AG09319 (cell line): ENCODE data around the gene PCMTD2.

Experiments
- DNase-seq: peaks from one replicate; pipeline ENCODE4 v3.0.0-alpha.2; 2010; ENCODE audit warnings: low read depth; ENCODE audit errors: extremely low read depth
- TF ChIP-seq, protein P1 (sequence below): IDR thresholded peaks from 2 replicates; pipeline ENCODE4 v1.5.1; 2011; ENCODE audit warnings: low read depth, mild to moderate bottlenecking, inconsistent platforms, low read length, moderate library complexity

Gene PCMTD2

DNA sequence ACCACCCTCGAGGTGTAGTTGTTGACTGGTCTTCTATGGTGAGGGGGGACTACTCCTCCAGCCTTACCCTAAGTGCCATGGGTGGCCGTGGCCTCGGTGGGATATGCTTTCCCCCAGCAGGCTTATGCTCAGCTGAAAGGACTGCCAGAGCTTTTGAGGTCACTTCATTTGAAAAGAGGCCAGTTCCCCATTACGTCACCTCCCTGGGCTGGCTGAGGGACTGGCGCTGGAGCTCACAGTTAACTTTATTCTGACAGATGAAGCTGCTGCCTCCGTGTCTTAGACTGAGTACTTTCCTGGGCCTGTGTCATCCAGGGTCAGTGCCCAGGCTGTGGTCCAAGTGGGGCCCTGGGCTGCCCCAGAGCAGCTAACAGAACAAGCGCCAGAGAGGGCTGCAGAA is 42.8 kb upstream of the PCMTD2 start:
- TF ChIP-seq, protein P1, sequence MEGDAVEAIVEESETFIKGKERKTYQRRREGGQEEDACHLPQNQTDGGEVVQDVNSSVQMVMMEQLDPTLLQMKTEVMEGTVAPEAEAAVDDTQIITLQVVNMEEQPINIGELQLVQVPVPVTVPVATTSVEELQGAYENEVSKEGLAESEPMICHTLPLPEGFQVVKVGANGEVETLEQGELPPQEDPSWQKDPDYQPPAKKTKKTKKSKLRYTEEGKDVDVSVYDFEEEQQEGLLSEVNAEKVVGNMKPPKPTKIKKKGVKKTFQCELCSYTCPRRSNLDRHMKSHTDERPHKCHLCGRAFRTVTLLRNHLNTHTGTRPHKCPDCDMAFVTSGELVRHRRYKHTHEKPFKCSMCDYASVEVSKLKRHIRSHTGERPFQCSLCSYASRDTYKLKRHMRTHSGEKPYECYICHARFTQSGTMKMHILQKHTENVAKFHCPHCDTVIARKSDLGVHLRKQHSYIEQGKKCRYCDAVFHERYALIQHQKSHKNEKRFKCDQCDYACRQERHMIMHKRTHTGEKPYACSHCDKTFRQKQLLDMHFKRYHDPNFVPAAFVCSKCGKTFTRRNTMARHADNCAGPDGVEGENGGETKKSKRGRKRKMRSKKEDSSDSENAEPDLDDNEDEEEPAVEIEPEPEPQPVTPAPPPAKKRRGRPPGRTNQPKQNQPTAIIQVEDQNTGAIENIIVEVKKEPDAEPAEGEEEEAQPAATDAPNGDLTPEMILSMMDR: no peak
- no peak for DNase-seq

DNA sequence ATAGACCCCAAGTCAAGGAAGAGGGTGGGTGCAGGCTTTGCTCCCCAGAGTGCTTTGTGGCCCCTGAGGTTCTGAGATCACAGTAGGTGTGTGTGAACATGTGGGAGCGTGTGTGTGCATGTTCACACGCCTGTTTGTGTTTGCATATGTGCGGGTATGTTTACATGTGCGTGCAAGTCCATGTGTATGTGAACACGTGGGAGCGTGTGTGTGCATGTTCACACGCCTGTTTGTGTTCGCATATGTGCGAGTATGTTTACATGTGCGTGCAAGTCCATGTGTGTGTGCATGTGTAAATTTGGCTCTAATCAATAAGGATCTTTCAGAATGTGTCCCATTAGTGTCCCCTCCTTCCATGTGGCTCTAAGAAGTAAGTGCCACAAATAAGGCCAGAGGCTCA is 41.4 kb upstream of the PCMTD2 start:
- no peak for DNase-seq
- TF ChIP-seq, protein P1: no peak

DNA sequence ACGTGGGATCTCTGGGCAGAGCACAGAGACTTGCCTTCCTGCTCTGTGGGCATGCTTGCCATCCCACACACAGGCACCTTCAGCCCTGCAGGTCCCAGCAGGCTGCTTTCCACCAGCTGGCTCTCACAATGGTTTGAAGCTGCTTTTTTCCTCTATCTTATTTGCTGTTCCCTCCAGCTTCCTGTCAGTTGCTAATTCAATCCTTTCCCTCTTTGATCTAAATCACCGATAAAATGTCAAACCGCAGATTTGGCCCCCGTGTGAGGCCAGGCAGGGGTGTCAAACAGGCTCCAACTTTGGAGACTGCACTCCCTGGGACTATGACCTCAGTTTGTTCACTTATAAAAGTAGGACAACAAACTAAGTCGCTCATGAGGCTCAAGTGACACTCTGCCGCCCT is 40.6 kb upstream of the PCMTD2 start:
- DNase-seq: no peak
- TF ChIP-seq, protein P1: no peak

DNA sequence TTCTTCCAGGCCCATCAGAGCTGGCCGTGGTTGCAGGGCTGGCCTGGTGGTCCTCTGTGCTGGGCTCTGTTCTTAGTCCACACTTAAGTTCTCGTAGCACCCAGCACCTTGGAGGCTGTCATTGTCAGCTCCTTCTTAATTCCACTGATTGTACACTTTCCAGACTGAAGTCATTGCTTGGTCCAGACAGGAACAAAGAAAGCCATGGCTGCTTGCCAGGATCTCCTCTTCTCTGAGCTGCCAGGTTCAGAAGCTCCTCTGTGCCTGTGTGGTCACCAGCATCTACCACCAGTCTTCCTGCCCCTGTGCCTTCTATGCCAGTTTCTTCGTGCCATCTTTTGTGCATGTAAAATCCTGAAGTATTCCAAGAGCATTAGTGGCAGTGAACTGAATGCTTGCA is 39.5 kb upstream of the PCMTD2 start:
- no peak for DNase-seq
- TF ChIP-seq, protein P1: no peak

DNA sequence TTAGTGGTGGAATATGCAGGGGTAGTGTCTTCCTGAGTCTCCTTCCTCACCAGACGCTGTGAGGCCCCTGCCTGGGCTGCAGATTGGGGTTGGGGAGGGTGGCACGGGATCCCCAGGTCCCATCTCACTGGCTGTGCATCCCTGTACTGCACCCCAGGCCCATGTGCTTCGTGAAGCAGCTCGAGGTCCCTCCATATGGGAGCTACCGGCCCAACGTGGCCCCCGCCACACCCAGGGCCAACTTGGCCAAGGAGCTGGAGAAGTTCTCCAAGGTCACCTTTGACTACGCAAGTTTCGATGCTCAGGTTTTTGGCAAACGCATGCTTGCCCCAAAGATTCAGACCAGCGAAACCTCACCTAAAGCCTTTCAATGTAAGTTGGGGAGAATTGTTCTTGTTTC is 38.6 kb upstream of the PCMTD2 start:
- TF ChIP-seq, protein P1: no peak
- DNase-seq: no peak

DNA sequence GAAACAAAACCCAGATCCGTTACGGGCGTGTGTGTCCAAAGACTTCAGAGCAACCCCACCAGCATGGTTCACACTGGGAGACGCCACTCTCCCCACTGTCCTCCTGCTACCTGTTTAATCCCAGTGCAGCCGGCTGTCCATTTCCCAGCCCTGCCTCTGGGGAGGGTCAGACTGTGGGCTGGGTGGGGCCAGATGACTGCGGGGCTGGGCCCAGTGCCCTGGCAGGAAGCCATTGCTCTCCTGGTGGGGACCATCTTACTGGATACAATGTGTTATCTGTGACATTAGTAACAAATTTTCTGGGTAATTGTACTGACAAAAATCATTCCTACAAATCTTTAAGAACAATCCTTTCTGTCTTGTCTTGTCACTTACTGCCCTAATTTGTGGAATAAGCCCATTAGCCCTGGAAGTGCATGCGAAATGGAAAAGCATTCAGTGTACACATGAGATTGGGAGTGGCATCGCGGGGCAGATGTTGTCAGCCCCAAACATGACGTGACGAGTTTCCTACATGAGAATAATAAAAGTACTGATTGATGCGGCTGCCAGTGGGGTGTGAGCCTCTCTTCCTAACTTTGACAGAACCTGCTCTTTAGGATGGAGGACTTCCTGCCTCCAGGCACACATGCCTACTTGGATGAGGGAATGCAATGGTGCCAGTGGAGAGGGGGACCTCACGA is 37.9 kb upstream of the PCMTD2 start:
- DNase-seq: no peak
- TF ChIP-seq, protein P1: no peak

DNA sequence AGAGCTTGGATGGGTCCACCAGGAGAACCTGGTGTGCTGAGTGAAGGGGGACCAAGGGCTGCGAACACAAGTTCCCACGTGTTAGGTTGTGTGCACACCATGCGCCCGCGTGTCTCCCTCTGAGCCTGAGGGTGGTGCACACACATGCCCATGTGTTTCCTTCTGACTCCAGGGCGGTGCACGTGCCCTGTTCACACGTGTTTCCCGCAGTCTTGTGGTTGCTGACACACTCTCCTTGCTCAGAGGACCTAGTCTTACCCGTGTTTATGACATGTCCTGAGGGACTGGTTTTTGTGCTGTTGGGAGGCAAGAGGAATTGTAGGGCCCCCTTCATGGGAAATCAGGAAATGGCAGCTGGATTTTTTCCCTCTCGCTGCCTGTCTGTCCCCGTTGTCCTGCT is 36.3 kb upstream of the PCMTD2 start:
- no peak for DNase-seq
- TF ChIP-seq, protein P1: no peak
